HG02970 (cell line): ENCODE measurements around the gene SPRR2G.
"Not testable (repeated sequence)": the region's sequence is repeated elsewhere in the genome, so short reads cannot be mapped to it uniquely, and the experiment has no call there.

Experiments used
- ATAC-seq: cut with Tn5 transposase; IDR thresholded peaks from one replicate; pipeline ENCODE4 v1.9.1; 2021; ENCODE audit warnings: mild to moderate bottlenecking, moderate library complexity, moderate number of reproducible peaks; ENCODE audit not compliant: unreplicated experiment, low FRiP score

Gene SPRR2G

GRCh38 chr1:153119491-153119971 lies 31.2 kb downstream of the SPRR2G start:
- ATAC-seq: no peak

GRCh38 chr1:153115264-153115663 lies 35.4 kb downstream of the SPRR2G start:
- ATAC-seq: not testable (repeated sequence)

- ATAC-seq: no peak
These were observed 37.3 kb downstream of the SPRR2G start, which contains the start of gene SPRR2F for GRCh38 chr1:153113416-153113815. Gene SPRR2F (minus strand): TSS chr1:153113516. CDS start chr1:153112733, 783 bp downstream.

GRCh38 chr1:153112454-153112853 lies 38.2 kb downstream of the SPRR2G start:
- not testable (repeated sequence) for ATAC-seq

GRCh38 chr1:153100245-153100644 lies 50.4 kb downstream of the SPRR2G start:
- no peak for ATAC-seq
